ENCODE data around the gene SLC16A7.
"Not testable (repeated sequence)": the region's sequence is repeated elsewhere in the genome, so short reads cannot be mapped to it uniquely, and the experiment has no call there.

The SLC16A7 gene

GRCh38 chr12:59724011-59724695 lies 128.3 kb downstream of the SLC16A7 start:
- H3K36me3 ChIP-seq (ENCODE audit: control insufficient read depth, insufficient read depth, low read length) = no peaks in the 10 kb centered on the region
- H3K27ac ChIP-seq (ENCODE audit: low read depth, low read length) = no peak overlapping the region
- no peak overlapping the region for H3K4me3 ChIP-seq (ENCODE audit: low read length)
- H3K27me3 ChIP-seq (ENCODE audit: control insufficient read depth, insufficient read depth, low read length) = no peaks in the 10 kb centered on the region
- no peak overlapping the region for H3K9ac ChIP-seq (ENCODE audit: low read length)
- no peaks in the 10 kb centered on the region for H3K4me1 ChIP-seq (ENCODE audit: control insufficient read depth, insufficient read depth, low read length)

DNA sequence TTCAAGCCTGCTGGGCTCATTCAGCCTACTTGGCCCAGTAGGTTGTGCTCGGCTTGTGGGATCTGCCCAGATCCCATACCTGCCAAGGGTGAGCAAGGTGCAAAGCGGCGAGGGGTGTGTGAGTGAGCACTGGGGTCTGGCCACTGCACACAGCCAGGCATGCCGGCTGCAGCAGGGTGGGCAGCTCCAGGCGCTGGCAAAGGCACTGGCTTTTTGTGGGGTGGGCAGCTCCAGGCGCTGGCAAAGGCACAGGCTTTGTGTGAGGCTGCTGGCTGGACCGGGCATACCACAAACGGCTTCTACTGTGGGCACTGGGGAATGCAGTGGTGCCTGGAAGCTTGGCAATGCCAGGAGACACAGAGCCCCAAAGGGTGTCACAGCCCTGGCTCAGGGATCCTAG lies 137.4 kb downstream of the SLC16A7 start:
- no peaks in the 10 kb centered on the region for H3K4me1 ChIP-seq (ENCODE audit: control insufficient read depth, insufficient read depth, low read length)
- H3K27me3 ChIP-seq (ENCODE audit: control insufficient read depth, insufficient read depth, low read length) = no peaks in the 10 kb centered on the region
- H3K36me3 ChIP-seq (ENCODE audit: control insufficient read depth, insufficient read depth, low read length) = no peaks in the 10 kb centered on the region
- H3K9ac ChIP-seq (ENCODE audit: low read length) = no peak overlapping the region
- no peak overlapping the region for H3K27ac ChIP-seq (ENCODE audit: low read depth, low read length)
- H3K4me3 ChIP-seq (ENCODE audit: low read length) = no peak overlapping the region

- H3K27ac ChIP-seq (ENCODE audit: low read depth, low read length) = no peak overlapping the region
- no peaks in the 10 kb centered on the region for H3K36me3 ChIP-seq (ENCODE audit: control insufficient read depth, insufficient read depth, low read length)
- H3K9ac ChIP-seq (ENCODE audit: low read length) = no peak overlapping the region
- no peak overlapping the region for H3K4me3 ChIP-seq (ENCODE audit: low read length)
- H3K4me1 ChIP-seq (ENCODE audit: control insufficient read depth, insufficient read depth, low read length) = no peaks in the 10 kb centered on the region
- no peaks in the 10 kb centered on the region for H3K27me3 ChIP-seq (ENCODE audit: control insufficient read depth, insufficient read depth, low read length)
Measured at GRCh38 chr12:59734371-59734770, 138.5 kb downstream of the SLC16A7 start.

DNA sequence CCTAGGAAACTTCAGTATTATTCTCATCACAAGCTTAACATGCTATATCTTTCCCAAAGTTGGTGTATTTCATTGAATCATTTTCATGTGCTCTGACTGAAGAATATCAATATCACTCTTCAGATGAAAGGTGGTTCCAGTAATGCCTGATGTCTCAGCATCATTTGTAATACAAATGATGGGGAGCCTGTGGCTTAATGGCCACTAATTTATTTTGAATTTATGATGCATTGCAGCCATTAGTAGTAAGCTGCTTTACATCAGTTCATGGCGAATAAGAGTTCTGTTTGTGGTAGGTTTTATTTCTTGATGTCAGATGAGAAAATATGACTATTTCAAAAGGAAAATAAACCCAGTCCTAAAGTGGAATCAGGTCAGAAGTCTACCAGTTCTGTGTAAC lies 139.4 kb downstream of the SLC16A7 start:
- Histone ChIP-seq H3K9ac (ENCODE audit: low read length) (no peak overlapping the region), H3K27ac (ENCODE audit: low read depth, low read length) (no peak overlapping the region), H3K4me3 (ENCODE audit: low read length) (no peak overlapping the region), H3K27me3 (ENCODE audit: control insufficient read depth, insufficient read depth, low read length) (no peaks in the 10 kb centered on the region), H3K4me1 (ENCODE audit: control insufficient read depth, insufficient read depth, low read length) (no peaks in the 10 kb centered on the region), H3K36me3 (ENCODE audit: control insufficient read depth, insufficient read depth, low read length) (no peaks in the 10 kb centered on the region)

DNA sequence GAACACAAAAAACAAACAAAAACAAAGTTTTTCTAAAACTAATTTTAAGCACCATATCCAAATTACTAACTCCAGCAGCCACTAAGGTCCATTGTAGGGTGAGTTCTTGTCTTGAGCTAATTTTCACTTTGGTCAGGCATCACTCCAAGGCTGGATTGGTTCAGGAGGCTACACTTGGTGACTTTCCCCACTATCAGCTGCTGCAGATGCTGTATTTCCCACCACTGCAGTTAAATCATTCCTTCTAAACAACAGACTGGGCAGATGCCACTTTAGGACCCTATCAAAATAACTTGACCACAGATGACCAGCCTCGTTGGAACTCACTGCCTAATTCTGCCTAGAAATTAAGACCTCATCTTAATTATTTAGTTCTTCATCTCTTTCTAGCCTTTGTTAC lies 140.5 kb downstream of the SLC16A7 start:
- no peak overlapping the region for H3K27ac ChIP-seq (ENCODE audit: low read depth, low read length)
- no peaks in the 10 kb centered on the region for H3K36me3 ChIP-seq (ENCODE audit: control insufficient read depth, insufficient read depth, low read length)
- H3K4me3 ChIP-seq (ENCODE audit: low read length) = no peak overlapping the region
- H3K9ac ChIP-seq (ENCODE audit: low read length) = no peak overlapping the region
- no peaks in the 10 kb centered on the region for H3K27me3 ChIP-seq (ENCODE audit: control insufficient read depth, insufficient read depth, low read length)
- no peaks in the 10 kb centered on the region for H3K4me1 ChIP-seq (ENCODE audit: control insufficient read depth, insufficient read depth, low read length)

DNA sequence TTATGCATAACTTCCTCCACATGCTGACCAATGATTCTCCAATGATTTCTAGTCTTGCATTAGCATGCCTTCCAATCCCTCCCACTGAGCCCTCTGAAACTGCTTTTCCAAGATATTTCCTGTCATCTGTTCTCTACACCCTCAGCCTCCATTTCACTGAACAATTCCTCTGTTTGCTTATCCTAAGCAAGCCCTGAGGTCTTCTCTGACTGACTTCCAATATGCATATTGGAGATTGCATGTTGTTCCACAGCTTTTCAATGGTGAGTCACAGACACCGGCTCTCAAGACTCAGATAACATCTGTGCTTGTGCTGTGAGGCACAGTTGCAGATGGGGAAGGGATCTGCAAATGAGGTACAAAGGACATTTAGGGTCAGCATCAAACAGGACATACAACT lies 141.0 kb downstream of the SLC16A7 start:
- H3K4me3 ChIP-seq (ENCODE audit: low read length) = no peak overlapping the region
- H3K9ac ChIP-seq (ENCODE audit: low read length) = no peak overlapping the region
- no peaks in the 10 kb centered on the region for H3K27me3 ChIP-seq (ENCODE audit: control insufficient read depth, insufficient read depth, low read length)
- H3K4me1 ChIP-seq (ENCODE audit: control insufficient read depth, insufficient read depth, low read length) = no peaks in the 10 kb centered on the region
- H3K27ac ChIP-seq (ENCODE audit: low read depth, low read length) = no peak overlapping the region
- H3K36me3 ChIP-seq (ENCODE audit: control insufficient read depth, insufficient read depth, low read length) = no peaks in the 10 kb centered on the region

GRCh38 chr12:59737725-59738463 lies 142.1 kb downstream of the SLC16A7 start:
- Histone ChIP-seq H3K4me1 (ENCODE audit: control insufficient read depth, insufficient read depth, low read length) (no peaks in the 10 kb centered on the region), H3K9ac (ENCODE audit: low read length) (no peak overlapping the region), H3K4me3 (ENCODE audit: low read length) (no peak overlapping the region), H3K27me3 (ENCODE audit: control insufficient read depth, insufficient read depth, low read length) (no peaks in the 10 kb centered on the region), H3K27ac (ENCODE audit: low read depth, low read length) (no peak overlapping the region), H3K36me3 (ENCODE audit: control insufficient read depth, insufficient read depth, low read length) (no peaks in the 10 kb centered on the region)

GRCh38 chr12:59742841-59743240 lies 147.0 kb downstream of the SLC16A7 start:
- Histone ChIP-seq H3K27ac (ENCODE audit: low read depth, low read length) (no peak overlapping the region), H3K27me3 (ENCODE audit: control insufficient read depth, insufficient read depth, low read length) (no peaks in the 10 kb centered on the region), H3K9ac (ENCODE audit: low read length) (no peak overlapping the region), H3K4me1 (ENCODE audit: control insufficient read depth, insufficient read depth, low read length) (no peaks in the 10 kb centered on the region), H3K4me3 (ENCODE audit: low read length) (no peak overlapping the region), H3K36me3 (ENCODE audit: control insufficient read depth, insufficient read depth, low read length) (no peaks in the 10 kb centered on the region)

GRCh38 chr12:59744564-59744963 lies 148.7 kb downstream of the SLC16A7 start:
- H3K4me3 ChIP-seq (ENCODE audit: low read length) = no peak overlapping the region
- H3K4me1 ChIP-seq (ENCODE audit: control insufficient read depth, insufficient read depth, low read length) = no peaks in the 10 kb centered on the region
- no peaks in the 10 kb centered on the region for H3K36me3 ChIP-seq (ENCODE audit: control insufficient read depth, insufficient read depth, low read length)
- no peaks in the 10 kb centered on the region for H3K27me3 ChIP-seq (ENCODE audit: control insufficient read depth, insufficient read depth, low read length)
- no peak overlapping the region for H3K27ac ChIP-seq (ENCODE audit: low read depth, low read length)
- H3K9ac ChIP-seq (ENCODE audit: low read length) = no peak overlapping the region

GRCh38 chr12:59751091-59751490 lies 155.3 kb downstream of the SLC16A7 start:
- H3K9ac ChIP-seq (ENCODE audit: low read length); H3K27me3 ChIP-seq (ENCODE audit: control insufficient read depth, insufficient read depth, low read length); H3K27ac ChIP-seq (ENCODE audit: low read depth, low read length); H3K4me3 ChIP-seq (ENCODE audit: low read length); H3K4me1 ChIP-seq (ENCODE audit: control insufficient read depth, insufficient read depth, low read length); H3K36me3 ChIP-seq (ENCODE audit: control insufficient read depth, insufficient read depth, low read length): not testable (repeated sequence)

- Histone ChIP-seq H3K27ac (ENCODE audit: low read depth, low read length) (no peak overlapping the region), H3K27me3 (ENCODE audit: control insufficient read depth, insufficient read depth, low read length) (no peaks in the 10 kb centered on the region), H3K4me1 (ENCODE audit: control insufficient read depth, insufficient read depth, low read length) (no peaks in the 10 kb centered on the region), H3K36me3 (ENCODE audit: control insufficient read depth, insufficient read depth, low read length) (no peaks in the 10 kb centered on the region), H3K9ac (ENCODE audit: low read length) (no peak overlapping the region), H3K4me3 (ENCODE audit: low read length) (no peak overlapping the region)
Measured at GRCh38 chr12:59761542-59761941, 165.7 kb downstream of the SLC16A7 start.

GRCh38 chr12:59763835-59764234 lies 168.0 kb downstream of the SLC16A7 start:
- H3K4me3 ChIP-seq (ENCODE audit: low read length) = no peak overlapping the region
- no peaks in the 10 kb centered on the region for H3K4me1 ChIP-seq (ENCODE audit: control insufficient read depth, insufficient read depth, low read length)
- H3K9ac ChIP-seq (ENCODE audit: low read length) = no peak overlapping the region
- no peaks in the 10 kb centered on the region for H3K27me3 ChIP-seq (ENCODE audit: control insufficient read depth, insufficient read depth, low read length)
- H3K27ac ChIP-seq (ENCODE audit: low read depth, low read length) = no peak overlapping the region
- no peaks in the 10 kb centered on the region for H3K36me3 ChIP-seq (ENCODE audit: control insufficient read depth, insufficient read depth, low read length)

- Histone ChIP-seq H3K27ac (ENCODE audit: low read depth, low read length) (no peak overlapping the region), H3K4me1 (ENCODE audit: control insufficient read depth, insufficient read depth, low read length) (no peaks in the 10 kb centered on the region), H3K27me3 (ENCODE audit: control insufficient read depth, insufficient read depth, low read length) (no peaks in the 10 kb centered on the region), H3K4me3 (ENCODE audit: low read length) (no peak overlapping the region), H3K9ac (ENCODE audit: low read length) (no peak overlapping the region), H3K36me3 (ENCODE audit: control insufficient read depth, insufficient read depth, low read length) (no peaks in the 10 kb centered on the region)
Measured at GRCh38 chr12:59768031-59768430, 172.2 kb downstream of the SLC16A7 start.

All from rectal smooth muscle tissue (tissue), 1 donor.